ENCODE results near the gene NEDD8. TPM values are rescaled to one million over a fixed set of nuclear protein-coding genes. Genes with fewer than 3 reads are reported as not detected.

NEDD8 gene
- total RNA-seq, 1 donor from 2014 or later, result 77.0 TPM

DNA sequence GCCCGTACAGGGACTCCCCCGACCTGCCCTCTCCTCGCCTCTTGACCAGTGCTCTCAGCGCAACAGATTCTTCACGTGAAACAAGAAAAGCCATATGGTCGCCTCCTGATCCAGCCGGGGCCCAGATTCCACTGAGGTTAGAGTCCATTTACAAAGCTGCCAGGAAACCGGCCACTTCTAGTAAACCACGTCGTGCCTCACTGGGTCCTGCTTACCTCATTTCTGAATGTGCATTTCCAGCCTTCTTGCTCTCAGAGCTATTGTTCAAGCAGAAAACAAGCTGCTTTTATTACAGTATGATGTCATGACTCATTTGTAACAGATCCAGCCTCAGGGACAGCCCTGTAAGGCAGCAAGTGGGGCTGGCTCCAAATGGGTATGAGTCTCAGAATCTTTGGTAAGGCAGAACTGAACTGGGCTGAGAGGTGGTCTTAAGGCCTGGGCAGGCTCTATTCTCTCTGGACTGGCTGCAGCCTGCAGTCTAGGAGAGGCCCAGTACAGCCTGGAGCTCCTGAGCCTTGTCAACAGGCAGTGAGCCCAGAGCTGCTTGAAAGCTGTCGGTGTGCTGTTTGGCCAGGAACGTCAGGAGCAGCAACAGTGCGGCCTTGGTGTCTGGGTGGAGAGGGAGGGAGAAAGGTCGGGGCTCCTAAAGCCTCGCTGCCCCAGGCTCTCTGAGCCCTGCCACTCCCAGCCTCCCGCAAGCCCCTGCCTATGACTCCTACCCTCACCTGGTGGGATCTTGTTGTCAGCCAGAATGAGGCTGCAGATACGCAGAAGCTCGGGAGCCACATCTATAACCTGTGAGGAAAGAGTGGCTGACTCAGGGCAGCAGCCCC is 52.0 kb downstream of the NEDD8 start:
- peak; percentile 13 for DNase-seq

DNA sequence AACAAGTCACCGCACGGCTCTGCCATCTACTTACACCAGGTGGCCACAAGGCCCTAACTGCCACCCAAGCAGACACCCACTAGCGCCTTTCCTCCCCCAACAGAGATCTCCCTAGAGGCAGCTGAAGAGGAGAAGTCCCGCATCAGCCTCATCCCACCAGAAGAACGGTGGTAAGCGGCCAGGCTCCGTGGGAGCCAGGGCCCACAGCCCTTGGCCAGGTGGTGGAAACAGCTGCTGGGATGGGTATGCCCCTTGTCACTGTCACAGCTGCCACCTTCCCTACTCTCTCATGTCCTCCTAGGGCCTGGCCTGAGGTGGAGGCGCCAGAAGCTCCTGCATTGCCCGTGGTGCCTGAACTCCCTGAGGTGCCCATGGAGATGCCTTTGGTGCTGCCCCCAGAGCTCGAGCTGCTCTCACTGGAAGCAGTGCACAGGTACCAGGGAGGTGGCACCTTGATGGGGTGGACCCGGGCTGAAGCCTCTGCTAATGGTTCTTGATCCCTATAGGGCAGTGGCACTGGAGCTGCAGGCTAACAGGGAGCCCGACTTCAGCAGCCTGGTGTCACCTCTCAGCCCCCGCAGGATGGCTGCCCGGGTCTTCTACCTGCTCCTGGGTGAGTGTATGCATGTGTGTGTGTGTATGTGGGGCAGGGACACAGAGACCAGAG is 52.7 kb downstream of the NEDD8 start:
- DNase-seq, result no peak

GRCh38 chr14:24178399-24179178 is 53.6 kb downstream of the NEDD8 start:
- DNase-seq, result no peak

- DNase-seq, result no peak
Observed at GRCh38 chr14:24177891-24178290, 54.3 kb downstream of the NEDD8 start.

DNA sequence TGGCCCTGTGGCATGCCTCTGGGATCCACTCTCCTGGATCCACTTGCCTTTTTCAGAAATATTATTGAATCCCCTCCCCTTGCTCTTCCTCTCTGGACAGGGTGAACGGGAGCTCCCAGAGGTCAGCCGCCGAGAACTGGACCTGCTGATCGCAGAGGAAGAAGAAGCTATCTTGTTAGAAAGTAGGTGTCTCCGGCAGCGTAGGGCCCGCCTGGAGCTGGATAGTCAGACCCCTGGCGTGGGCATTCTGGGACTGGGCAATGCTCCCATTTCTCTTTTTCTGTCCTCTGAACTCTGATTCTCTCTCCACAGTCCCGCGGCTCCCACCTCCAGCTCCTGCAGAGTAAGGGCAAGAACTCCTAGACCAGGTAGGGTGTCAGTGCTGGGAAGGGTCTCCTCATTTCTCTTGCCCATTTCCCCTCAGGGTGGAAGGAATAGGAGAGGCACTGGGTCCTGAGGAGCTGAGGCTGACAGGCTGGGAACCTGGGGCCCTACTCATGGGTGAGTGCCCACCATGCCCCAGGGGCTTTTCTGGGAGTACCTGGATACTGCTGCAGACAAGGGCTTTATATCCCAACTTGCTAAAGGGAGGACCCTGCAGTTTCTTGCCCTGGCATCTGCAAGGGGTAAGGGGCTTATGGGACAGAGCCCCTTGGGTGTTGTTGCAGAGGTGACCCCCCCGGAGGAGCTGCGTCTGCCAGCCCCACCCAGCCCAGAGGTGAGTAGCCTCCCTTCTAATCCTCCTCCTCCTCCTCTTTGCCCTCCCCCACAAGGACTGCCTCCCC is 54.9 kb downstream of the NEDD8 start:
- DNase-seq, result no peak

GRCh38 chr14:24176599-24176998 is 55.6 kb downstream of the NEDD8 start:
- DNase-seq, result no peak

- peak; percentile 7 for DNase-seq
Observed at GRCh38 chr14:24172871-24173281, 59.3 kb downstream of the NEDD8 start.

GRCh38 chr14:24172261-24172860 is 59.8 kb downstream of the NEDD8 start:
- DNase-seq, result peak; percentile 33

- peak; percentile 95 for DNase-seq
Observed at GRCh38 chr14:24171422-24172260, 60.5 kb downstream of the NEDD8 start, which contains the start of gene REC8. Gene REC8, plus strand, starts transcription at chr14:24172080. Its CDS starts 473 bp downstream, at chr14:24172553.

GRCh38 chr14:24167469-24168114 is 64.6 kb downstream of the NEDD8 start:
- no peak for DNase-seq

Small RNAs within 50 kb of the gene (small RNA-seq; reads per million reads assigned to genes)
- gene AL136295.4 (ENCODE audit: low replicate concordance) (not detected), gene CHMP4A (ENCODE audit: low replicate concordance) (not detected), gene IPO4 (ENCODE audit: low replicate concordance) (not detected), gene MDP1 (ENCODE audit: low replicate concordance) (not detected)

Other genes with a start within 250 kb of the NEDD8 start
- gene DHRS4L2, start 243.4 kb downstream of the NEDD8 start, total RNA-seq, result 8.2 TPM
- gene CARMIL3, start 180.4 kb downstream of the NEDD8 start, total RNA-seq, result 0.72 TPM
- gene CPNE6, start 160.8 kb downstream of the NEDD8 start, total RNA-seq, result not detected
- 2.9 TPM for gene PCK2, start 138.1 kb downstream of the NEDD8 start, total RNA-seq
- 80.3 TPM for gene DCAF11, start 117.6 kb downstream of the NEDD8 start, total RNA-seq
- 2.4 TPM for gene NRL, start 117.4 kb downstream of the NEDD8 start, total RNA-seq
- 132 TPM for gene FITM1, start 101.7 kb downstream of the NEDD8 start, total RNA-seq
- 73.5 TPM for gene PSME1, start 96.2 kb downstream of the NEDD8 start, total RNA-seq
- 18.1 TPM for gene EMC9, start 90.8 kb downstream of the NEDD8 start, total RNA-seq
- gene PSME2, start 85.8 kb downstream of the NEDD8 start, total RNA-seq, result 35.5 TPM
- 38.2 TPM for gene RNF31, start 84.9 kb downstream of the NEDD8 start, total RNA-seq
- gene IRF9, start 71.1 kb downstream of the NEDD8 start, total RNA-seq, result 34.6 TPM
- 8.6 TPM for gene REC8, start 60.3 kb downstream of the NEDD8 start, total RNA-seq
- gene IPO4, start 43.6 kb downstream of the NEDD8 start, total RNA-seq, result 30.8 TPM
- 52.9 TPM for gene TM9SF1, start 36.9 kb downstream of the NEDD8 start, total RNA-seq
- gene TSSK4, start 26.7 kb downstream of the NEDD8 start, total RNA-seq, result not detected
- gene CHMP4A, start 18.9 kb downstream of the NEDD8 start, total RNA-seq, result 47.6 TPM
- 12.9 TPM for gene MDP1, start 16.3 kb downstream of the NEDD8 start, total RNA-seq
- 102 TPM for gene GMPR2, start 562 bp upstream of the NEDD8 start, total RNA-seq
- gene TINF2, start 10.3 kb upstream of the NEDD8 start, total RNA-seq, result 33.8 TPM
- gene TGM1, start 30.8 kb upstream of the NEDD8 start, total RNA-seq, result 29.0 TPM
- gene RABGGTA, start 39.2 kb upstream of the NEDD8 start, total RNA-seq, result 16.5 TPM
- 13.0 TPM for gene DHRS1, start 67.4 kb upstream of the NEDD8 start, total RNA-seq
- gene NOP9, start 67.5 kb upstream of the NEDD8 start, total RNA-seq, result 24.5 TPM
- 14.6 TPM for gene CIDEB, start 75.6 kb upstream of the NEDD8 start, total RNA-seq
- 19.3 TPM for gene LTB4R2, start 77.8 kb upstream of the NEDD8 start, total RNA-seq
- 8.8 TPM for gene LTB4R, start 79.1 kb upstream of the NEDD8 start, total RNA-seq
- 16.7 TPM for gene ADCY4, start 102.7 kb upstream of the NEDD8 start, total RNA-seq
- 5.5 TPM for gene RIPK3, start 107.6 kb upstream of the NEDD8 start, total RNA-seq
- 56.6 TPM for gene NFATC4, start 135.8 kb upstream of the NEDD8 start, total RNA-seq
- gene NYNRIN, start 166.6 kb upstream of the NEDD8 start, total RNA-seq, result 35.1 TPM
- 1.3 TPM for gene CBLN3, start 197.3 kb upstream of the NEDD8 start, total RNA-seq
- 56.6 TPM for gene KHNYN, start 197.6 kb upstream of the NEDD8 start, total RNA-seq
- gene SDR39U1, start 210.4 kb upstream of the NEDD8 start, total RNA-seq, result 20.5 TPM